A673 (cell line): ENCODE results near the gene ABCF1. TPM values are rescaled to one million over a fixed set of nuclear protein-coding genes. Genes with fewer than 3 reads are reported as not detected.

Source experiments
- BruUV-seq: library from RNA; stranded (reverse); fragments of 400-500 nt; replicated peaks from 2 replicates; lab custom pipeline; 2021; lab: Mats Ljungman, UMichigan
- CTCF ChIA-PET: fragments of 300-600 bp; sonication (Branson Sonifier 250); formaldehyde crosslinking; loops from one replicate; lab custom pipeline; 2022; ENCODE audit warnings: antibody characterized with exemption; lab: Charles Lee
- POLR2A ChIA-PET: fragments of 300-600 bp; sonication (Branson Sonifier 250); formaldehyde crosslinking; loops from one replicate; lab custom pipeline; 2022; ENCODE audit warnings: antibody characterized with exemption; ENCODE audit not compliant: low non-redundant PET; lab: Charles Lee
- DNase-seq: peaks from one replicate; pipeline ENCODE4 v3.0.0-alpha.2; 2015; ENCODE audit warnings: low spot score
- H3K27ac ChIP-seq: fragments of 200-600 bp; sonication (generic); 2 replicates; pipeline ENCODE4 v1.5.1; 2016; ENCODE audit warnings: mixed run types, low read depth, mild to moderate bottlenecking, mixed read lengths, antibody characterized with exemption, low read length; ENCODE audit not compliant: poor library complexity, severe bottlenecking
- H3K27me3 ChIP-seq: fragments of 200-600 bp; sonication (generic); replicated peaks from 2 replicates; pipeline ENCODE4 v1.6.1; 2017; ENCODE audit warnings: mixed run types, low read depth, mild to moderate bottlenecking, mixed read lengths, antibody characterized with exemption, low read length; ENCODE audit not compliant: insufficient read depth, poor library complexity
- H3K36me3 ChIP-seq: fragments of 200-600 bp; sonication (generic); 2 replicates; pipeline ENCODE4 v1.6.1; 2016; ENCODE audit warnings: mixed run types, mild to moderate bottlenecking, mixed read lengths, antibody characterized with exemption, low read length; ENCODE audit not compliant: insufficient read depth, poor library complexity, severe bottlenecking
- H3K4me1 ChIP-seq: fragments of 200-600 bp; sonication (generic); 2 replicates; pipeline ENCODE4 v1.6.1; 2017; ENCODE audit warnings: mixed run types, mild to moderate bottlenecking, mixed read lengths, antibody characterized with exemption, low read length; ENCODE audit not compliant: insufficient read depth, poor library complexity, severe bottlenecking
- H3K4me3 ChIP-seq: fragments of 200-600 bp; sonication (generic); 2 replicates; pipeline ENCODE4 v1.5.1; 2016; ENCODE audit warnings: low read depth, mixed run types, mild to moderate bottlenecking, mixed read lengths, low read length; ENCODE audit not compliant: poor library complexity, severe bottlenecking
- H3K9me3 ChIP-seq: fragments of 200-600 bp; sonication (generic); 2 replicates; pipeline ENCODE4 v1.6.1; 2016; ENCODE audit warnings: mixed run types, low read depth, mild to moderate bottlenecking, mixed read lengths, antibody characterized with exemption, low read length; ENCODE audit not compliant: poor library complexity, severe bottlenecking
- CTCF ChIP-seq: fragments of 300-800, 200-600 bp; sonication (generic); conservative IDR thresholded peaks from 2 replicates; pipeline ENCODE4 v1.5.1; 2017; ENCODE audit warnings: low read depth, mild to moderate bottlenecking, antibody characterized with exemption, low read length, moderate library complexity, mixed read lengths
- EZH2 ChIP-seq: fragments of 200-600 bp; sonication (generic); IDR thresholded peaks from 2 replicates; pipeline ENCODE4 v1.6.1; 2017; ENCODE audit warnings: borderline replicate concordance, low read depth, mild to moderate bottlenecking, mixed read lengths, antibody characterized with exemption, low read length; ENCODE audit not compliant: poor library complexity, severe bottlenecking
- intact Hi-C: fragments of 100-400 bp; cut with micrococcal nuclease; formaldehyde crosslinking; loops from one replicate; pipeline ENCODE4 v1.10.0; 2022; ENCODE audit not compliant: unreplicated experiment
- total RNA-seq: library from RNA; stranded (reverse); gene quantifications from 2 replicates; pipeline ENCODE4 v1.2.3, GENCODE V29; 2021

Gene ABCF1
- total RNA-seq, 1 experiment from 2014 or later = 119 TPM

DNA sequence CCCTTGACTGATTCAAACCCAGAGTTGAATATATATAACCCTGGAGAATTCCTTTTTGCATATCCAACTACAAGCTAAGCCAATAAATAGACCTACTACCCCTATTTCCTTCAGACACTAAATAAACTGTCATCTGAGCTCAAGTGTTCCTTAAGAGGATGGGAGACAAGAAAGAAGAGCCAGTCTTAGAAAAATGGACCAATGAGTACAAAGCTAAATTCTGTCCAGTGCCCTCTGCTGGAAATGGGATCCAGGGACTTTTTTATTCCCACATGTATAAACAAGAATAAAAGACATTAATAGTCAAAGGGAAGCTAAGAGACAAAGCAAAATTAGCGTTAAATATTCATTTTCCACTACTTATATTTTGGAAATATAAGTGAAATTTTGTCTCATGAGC is 41.0 kb downstream of the ABCF1 start:
- POLR2A ChIA-PET = no interaction called here
- Histone ChIP-seq H3K36me3 (peaks cover 57% of the 10 kb centered on the region), H3K9me3 (no peaks in the 10 kb centered on the region), H3K27ac (peak overlapping the region; percentile 99), H3K27me3 (no peaks in the 10 kb centered on the region), H3K4me3 (no peak overlapping the region), H3K4me1 (peaks cover 27% of the 10 kb centered on the region)
- no peak for TF ChIP-seq EZH2
- peak; percentile 61 for TF ChIP-seq CTCF
- CTCF ChIA-PET = interaction anchor here (0.9 to 1.1 kb wide), 2 partner anchors 118 to 475 kb away, joined by 3 to 4 read pairs; no protein-coding TSS in a partner anchor
- intact Hi-C loops = no loop called here
- BruUV-seq = no TSS peak
- peak; percentile 66 for DNase-seq

DNA sequence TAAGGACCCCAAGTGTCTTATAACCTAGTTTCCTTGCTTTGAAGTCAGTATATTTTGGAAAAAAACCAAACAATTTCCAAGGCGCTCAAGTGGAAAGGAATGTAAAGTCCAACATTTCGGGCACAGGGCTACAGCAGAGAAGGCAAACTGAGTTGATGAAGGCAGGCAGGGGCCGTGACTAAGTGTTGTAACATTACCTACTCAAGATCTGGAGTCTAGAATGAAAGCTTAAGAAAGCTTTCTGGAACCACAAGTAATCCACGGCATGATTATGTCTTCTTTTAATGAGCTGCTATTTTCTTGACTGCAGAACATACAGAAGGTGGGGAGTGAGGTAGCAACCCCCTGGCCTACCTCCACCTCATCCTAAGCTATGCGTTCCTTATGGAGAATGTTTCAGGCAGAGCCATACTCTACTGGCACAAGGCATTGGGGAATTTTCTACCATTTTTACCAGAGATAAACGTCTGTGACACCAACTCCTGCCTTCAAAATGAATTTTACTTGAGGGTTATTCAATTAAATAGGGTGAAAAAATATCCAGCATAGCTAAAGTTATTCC is 41.5 kb downstream of the ABCF1 start:
- DNase-seq = peak; percentile 55
- Histone ChIP-seq H3K9me3 (no peaks in the 10 kb centered on the region), H3K27ac (peak overlapping the region; percentile 99), H3K27me3 (no peaks in the 10 kb centered on the region), H3K4me1 (peaks cover 27% of the 10 kb centered on the region), H3K4me3 (no peak overlapping the region), H3K36me3 (peaks cover 51% of the 10 kb centered on the region)
- ChIA-PET POLR2A (interaction anchor here (1.0 kb wide), 1 partner anchor 17 kb away, joined by 3 read pairs; no protein-coding TSS in a partner anchor), CTCF (interaction anchor here (0.7 to 1.1 kb wide), 3 partner anchors 118 to 474 kb away, joined by 3 to 4 read pairs (median 3); no protein-coding TSS in a partner anchor)
- no TSS peak for BruUV-seq
- no peak; the same call in 1 of the 2 replicates for TF ChIP-seq CTCF
- intact Hi-C loops = no loop called here

DNA sequence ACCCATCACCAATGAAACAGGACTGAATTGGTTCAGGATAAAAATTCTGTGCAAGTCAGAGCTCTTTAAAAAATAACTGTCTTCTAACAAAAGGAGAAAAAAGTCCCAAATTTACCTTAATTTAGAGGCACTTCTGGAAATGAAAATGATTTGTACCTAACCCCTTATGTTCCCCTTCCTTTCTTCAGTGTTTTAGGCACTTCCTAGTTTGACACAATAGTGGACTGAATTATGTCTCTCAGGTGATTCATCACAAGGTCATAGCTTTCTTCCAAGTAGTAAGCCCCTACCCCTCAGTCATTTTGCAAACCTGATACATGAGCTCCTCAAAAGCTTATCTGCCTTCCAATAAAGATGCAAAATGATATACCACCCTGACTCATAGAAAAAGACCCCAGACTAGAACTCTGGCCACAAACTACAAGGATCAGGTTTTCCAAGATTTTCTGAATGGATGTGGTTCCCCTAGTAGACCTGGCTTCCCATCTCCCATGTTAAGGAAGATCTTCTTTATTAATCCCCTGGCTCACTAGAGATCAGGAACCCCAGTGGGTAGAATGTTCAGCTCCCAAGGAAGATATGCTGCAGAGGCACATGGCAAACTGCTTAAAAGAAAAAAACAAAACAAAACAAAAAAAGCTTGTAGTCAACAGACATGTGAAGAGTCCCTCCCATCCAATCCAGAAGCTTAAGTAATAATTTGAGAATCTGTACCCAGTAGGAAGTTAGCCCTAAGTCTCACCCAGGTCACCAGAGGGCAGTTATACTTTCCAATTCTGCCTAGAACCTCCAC is 42.2 kb downstream of the ABCF1 start:
- peaks cover 44% of the 10 kb centered on the region for H3K36me3 ChIP-seq

More for the DNA sequence above, 42.2 kb downstream of the ABCF1 start:
- ChIA-PET POLR2A (interaction anchor here (1.0 kb wide), 1 partner anchor 17 kb away, joined by 3 read pairs; no protein-coding TSS in a partner anchor), CTCF (interaction anchor here (0.7 kb wide), 1 partner anchor 168 kb away, joined by 3 read pairs; no protein-coding TSS in a partner anchor)
- Histone ChIP-seq H3K4me3 (peak overlapping the region; percentile 81), H3K4me1 (peaks cover 29% of the 10 kb centered on the region), H3K27me3 (no peaks in the 10 kb centered on the region), H3K27ac (peak overlapping the region; percentile 99), H3K9me3 (no peaks in the 10 kb centered on the region)
- TF ChIP-seq CTCF (no peak), EZH2 (no peak)
- BruUV-seq = no TSS peak
- intact Hi-C loops = no loop called here
- DNase-seq = no peak
